ENCODE data around the gene XYLB. TPM values are rescaled to one million over a fixed set of nuclear protein-coding genes. Genes with fewer than 3 reads are reported as not detected.

Gene XYLB
- total RNA-seq, 1 experiment from 2014 or later = 11.2 TPM

DNA sequence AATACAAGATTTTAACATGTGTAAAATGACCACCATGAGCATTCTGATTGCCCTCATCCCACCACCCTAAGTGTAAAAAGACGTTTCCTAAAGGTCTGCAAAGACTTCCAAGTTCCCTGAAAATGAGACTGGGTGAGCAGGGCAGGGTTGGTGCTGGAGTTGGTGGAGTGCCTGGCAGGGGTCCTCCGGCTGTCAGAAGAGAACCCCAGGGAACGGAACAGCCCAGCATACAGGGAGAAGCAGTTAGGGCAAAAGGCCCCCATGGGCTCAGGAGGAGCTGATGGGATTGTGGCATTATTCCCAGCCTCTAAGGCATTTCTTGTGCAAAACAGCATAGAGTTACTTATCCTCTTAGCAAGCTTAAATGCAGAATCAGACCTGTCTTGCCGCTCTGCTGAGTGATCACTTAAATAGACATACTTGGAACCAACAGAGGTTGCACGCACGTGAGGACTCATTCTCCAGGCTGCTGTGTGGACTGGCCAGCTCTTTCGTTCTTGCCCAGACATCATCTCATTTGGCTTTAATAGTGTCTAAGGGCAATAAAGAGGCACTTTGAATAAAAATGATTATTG lies 36.0 kb downstream of the XYLB start:
- no peak overlapping the region for H2AFZ ChIP-seq (ENCODE audit: low read length)
- H3K27me3 ChIP-seq (ENCODE audit: low read length) = no peaks in the 10 kb centered on the region
- BruUV-seq (replicated peaks) = no TSS peak
- no peak for ATAC-seq
- DNase-seq = no peak
- no peak overlapping the region for H3K9ac ChIP-seq (ENCODE audit: low read length)
- H3K9me3 ChIP-seq (ENCODE audit: low read length) = peaks cover 9% of the 10 kb centered on the region; the same call in 1 of the 2 replicates
- ChIA-PET POLR2A (ENCODE audit: unreplicated experiment) (no interaction called here), CTCF (no interaction called here)
- no peak overlapping the region for H3K27ac ChIP-seq (ENCODE audit: low read length)
- H3F3A ChIP-seq (ENCODE audit: low read length, unreplicated experiment) = no peaks in the 10 kb centered on the region
- peaks cover 79% of the 10 kb centered on the region for H3K36me3 ChIP-seq (ENCODE audit: low read depth, low read length)
- no peak for TF ChIP-seq EZH2phosphoT487 (IDR thresholded peaks at IDR 0.05; ENCODE audit: borderline replicate concordance, low read length)
- TF ChIP-seq, protein P1, sequence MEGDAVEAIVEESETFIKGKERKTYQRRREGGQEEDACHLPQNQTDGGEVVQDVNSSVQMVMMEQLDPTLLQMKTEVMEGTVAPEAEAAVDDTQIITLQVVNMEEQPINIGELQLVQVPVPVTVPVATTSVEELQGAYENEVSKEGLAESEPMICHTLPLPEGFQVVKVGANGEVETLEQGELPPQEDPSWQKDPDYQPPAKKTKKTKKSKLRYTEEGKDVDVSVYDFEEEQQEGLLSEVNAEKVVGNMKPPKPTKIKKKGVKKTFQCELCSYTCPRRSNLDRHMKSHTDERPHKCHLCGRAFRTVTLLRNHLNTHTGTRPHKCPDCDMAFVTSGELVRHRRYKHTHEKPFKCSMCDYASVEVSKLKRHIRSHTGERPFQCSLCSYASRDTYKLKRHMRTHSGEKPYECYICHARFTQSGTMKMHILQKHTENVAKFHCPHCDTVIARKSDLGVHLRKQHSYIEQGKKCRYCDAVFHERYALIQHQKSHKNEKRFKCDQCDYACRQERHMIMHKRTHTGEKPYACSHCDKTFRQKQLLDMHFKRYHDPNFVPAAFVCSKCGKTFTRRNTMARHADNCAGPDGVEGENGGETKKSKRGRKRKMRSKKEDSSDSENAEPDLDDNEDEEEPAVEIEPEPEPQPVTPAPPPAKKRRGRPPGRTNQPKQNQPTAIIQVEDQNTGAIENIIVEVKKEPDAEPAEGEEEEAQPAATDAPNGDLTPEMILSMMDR (conservative IDR thresholded peaks at IDR 0.05; ENCODE audit: low read depth, low read length) = no peak
- H3K79me2 ChIP-seq (ENCODE audit: low read length) = no peaks in the 10 kb centered on the region
- H3K4me1 ChIP-seq (ENCODE audit: insufficient read depth, low read length) = no peaks in the 10 kb centered on the region
- no peak overlapping the region for H3K4me2 ChIP-seq (ENCODE audit: low read length)
- intact Hi-C loops (cut with micrococcal nuclease) = no loop called here
- H3K9me2 ChIP-seq (replicated peaks; ENCODE audit: low read length) = no peaks in the 10 kb centered on the region
- no peaks in the 10 kb centered on the region for H4K20me1 ChIP-seq (ENCODE audit: low read length)
- no peak overlapping the region for H3K4me3 ChIP-seq (ENCODE audit: low read length)

DNA sequence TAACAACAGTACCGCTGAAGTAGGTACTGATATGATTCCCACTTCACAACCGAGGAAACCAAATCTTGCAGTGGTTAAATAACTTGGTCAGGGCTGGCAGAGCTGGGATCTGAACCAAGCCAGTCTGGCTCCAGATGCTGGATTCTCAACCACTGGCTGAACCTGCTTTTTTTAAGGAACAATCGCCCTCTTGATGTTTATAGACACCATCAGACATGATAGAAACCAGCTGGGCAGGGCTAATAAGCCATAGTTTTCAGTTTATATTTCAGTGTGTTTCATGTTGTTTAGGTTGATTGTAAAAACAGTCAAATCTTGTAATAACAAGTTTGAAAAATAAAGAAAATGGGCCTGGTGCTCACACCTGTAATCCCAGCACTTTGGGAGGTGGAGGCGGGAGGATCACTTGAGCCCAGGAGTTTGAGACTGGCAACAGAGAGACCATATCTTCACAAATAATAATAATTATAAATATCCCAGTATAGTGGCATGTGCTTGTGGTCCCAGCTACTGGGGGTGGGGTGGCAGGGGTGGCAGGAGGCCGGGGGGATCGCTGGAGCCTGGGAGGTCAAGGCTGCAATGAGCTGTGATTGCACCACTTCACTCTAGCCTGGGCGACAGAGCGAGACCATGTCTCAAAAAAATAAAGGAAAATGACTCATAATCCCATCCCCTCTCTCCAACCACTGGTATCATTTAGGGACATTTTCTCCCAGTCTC lies 36.7 kb downstream of the XYLB start:
- Histone ChIP-seq H3K36me3 (ENCODE audit: low read depth, low read length) (peaks cover 76% of the 10 kb centered on the region), H3K9me3 (ENCODE audit: low read length) (peaks cover 9% of the 10 kb centered on the region; the same call in 1 of the 2 replicates), H3K9me2 (replicated peaks; ENCODE audit: low read length) (no peaks in the 10 kb centered on the region), H3F3A (ENCODE audit: low read length, unreplicated experiment) (no peaks in the 10 kb centered on the region), H3K4me3 (ENCODE audit: low read length) (no peak overlapping the region), H2AFZ (ENCODE audit: low read length) (no peak overlapping the region), H3K79me2 (ENCODE audit: low read length) (no peaks in the 10 kb centered on the region), H3K4me1 (ENCODE audit: insufficient read depth, low read length) (no peaks in the 10 kb centered on the region), H3K27me3 (ENCODE audit: low read length) (no peaks in the 10 kb centered on the region), H3K27ac (ENCODE audit: low read length) (no peak overlapping the region), H3K9ac (ENCODE audit: low read length) (no peak overlapping the region), H3K4me2 (ENCODE audit: low read length) (no peak overlapping the region), H4K20me1 (ENCODE audit: low read length) (no peaks in the 10 kb centered on the region)
- TF ChIP-seq EZH2phosphoT487 (IDR thresholded peaks at IDR 0.05; ENCODE audit: borderline replicate concordance, low read length) (no peak), EZH2 (IDR thresholded peaks at IDR 0.05; ENCODE audit: low read length, unreplicated experiment) (no peak)
- TF ChIP-seq, protein P1 (conservative IDR thresholded peaks at IDR 0.05; ENCODE audit: low read depth, low read length) = no peak
- intact Hi-C loops (cut with micrococcal nuclease) = no loop called here
- DNase-seq (no peak), ATAC-seq (no peak)
- ChIA-PET CTCF (no interaction called here), POLR2A (ENCODE audit: unreplicated experiment) (no interaction called here)
- no TSS peak for BruUV-seq (replicated peaks)

Measured in PC-3 (cell line).